NCI-H1694 (cell line): ENCODE data around the gene MIER2.
"Not testable (repeated sequence)": the region's sequence is repeated elsewhere in the genome, so short reads cannot be mapped to it uniquely, and the experiment has no call there.

Experiments
- DNase-seq: peaks from one replicate; lab custom pipeline; 2025; lab: John Stamatoyannopoulos, UW

MIER2 gene

DNA sequence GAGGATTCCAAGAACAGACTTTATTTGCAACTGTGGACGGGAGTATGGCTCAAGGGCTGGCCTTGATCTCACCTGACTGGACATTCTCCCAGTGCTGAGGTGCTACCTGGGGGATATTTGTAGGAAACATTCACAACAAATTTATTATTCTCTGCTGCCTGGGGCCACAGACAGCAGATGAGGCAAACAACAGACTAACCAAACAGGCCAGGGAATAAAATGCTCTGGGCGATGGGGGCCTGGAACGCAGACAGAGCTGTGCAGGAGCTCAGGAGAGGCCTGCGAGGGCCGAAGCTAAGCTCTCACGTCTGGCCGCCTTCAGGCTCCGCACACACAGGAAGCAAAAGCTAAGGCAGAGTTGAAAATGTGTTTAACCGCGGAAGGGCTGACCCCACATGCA is 61.2 kb downstream of the MIER2 start:
- no peak for DNase-seq

DNA sequence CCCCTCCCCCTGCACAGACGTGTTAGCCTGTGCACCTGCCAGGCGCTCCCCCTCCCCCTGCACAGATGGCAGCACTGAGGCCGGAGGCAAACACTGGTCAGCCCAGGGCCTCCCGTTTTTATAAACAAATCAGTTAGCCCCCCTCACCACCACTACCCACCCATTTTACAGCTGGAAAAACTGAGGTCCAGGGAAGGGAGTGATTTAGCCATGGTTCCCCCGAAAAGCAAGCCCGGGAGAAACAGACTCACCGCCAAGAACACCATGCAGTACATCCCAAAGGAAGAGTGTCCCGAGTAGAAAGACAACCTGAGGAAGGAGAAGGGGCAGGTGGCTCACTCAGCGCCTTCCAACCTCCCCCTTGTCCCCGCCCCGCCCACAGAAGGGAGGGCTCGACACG is 62.1 kb downstream of the MIER2 start:
- DNase-seq = no peak

DNA sequence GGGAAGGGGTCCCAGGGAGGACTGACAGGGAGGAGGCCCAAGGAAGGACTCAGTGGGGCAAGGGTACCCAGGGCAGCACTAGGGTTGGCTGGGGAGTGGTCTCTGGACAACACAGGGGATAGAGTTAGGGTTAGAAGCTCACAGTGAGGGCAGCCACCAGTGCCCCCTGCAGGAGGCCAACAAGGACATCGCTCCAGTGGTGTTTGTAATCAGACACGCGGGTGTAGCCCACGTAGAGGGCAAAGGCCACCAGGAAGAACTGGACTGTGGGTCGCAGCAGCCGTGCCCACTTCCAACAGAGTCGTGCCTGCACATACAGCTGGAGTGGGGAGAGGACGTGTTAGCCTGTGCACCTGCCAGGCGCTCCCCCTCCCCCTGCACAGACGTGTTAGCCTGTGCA is 62.6 kb downstream of the MIER2 start:
- DNase-seq = no peak

DNA sequence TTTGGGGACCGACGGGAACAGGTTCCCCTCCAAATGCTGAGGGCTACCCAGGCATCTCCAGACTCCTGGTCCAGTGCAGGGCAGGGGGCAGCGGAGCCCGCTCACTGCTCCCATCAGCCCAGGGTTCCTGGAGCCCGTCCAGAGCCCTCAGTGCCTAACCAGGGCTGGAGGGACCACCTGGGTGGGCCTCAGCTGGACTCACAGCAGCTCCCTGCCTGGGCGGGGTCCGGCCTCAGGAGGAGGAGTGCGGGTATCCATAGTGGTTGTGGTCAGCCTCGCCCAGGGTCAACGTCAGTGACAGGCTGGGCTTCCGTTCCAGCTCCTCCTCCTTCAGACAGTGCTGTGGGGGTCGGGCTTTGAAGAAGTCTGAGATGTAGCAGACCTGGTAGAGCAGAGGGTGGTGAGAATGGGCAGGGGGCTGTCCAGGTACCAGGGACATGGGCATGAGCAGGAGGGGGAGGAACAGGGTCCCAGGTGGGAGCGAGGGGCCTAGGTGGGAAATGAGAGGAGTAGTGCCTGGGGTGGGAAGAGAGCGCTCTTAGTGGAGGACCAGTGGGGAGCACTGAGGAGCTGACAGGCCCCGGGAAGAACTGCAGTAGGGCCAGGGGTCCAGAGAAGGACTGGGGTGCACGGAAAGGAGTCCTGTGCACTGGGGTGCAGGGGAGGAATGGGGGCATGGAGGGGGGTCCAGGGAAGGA is 63.3 kb downstream of the MIER2 start:
- no peak for DNase-seq

DNA sequence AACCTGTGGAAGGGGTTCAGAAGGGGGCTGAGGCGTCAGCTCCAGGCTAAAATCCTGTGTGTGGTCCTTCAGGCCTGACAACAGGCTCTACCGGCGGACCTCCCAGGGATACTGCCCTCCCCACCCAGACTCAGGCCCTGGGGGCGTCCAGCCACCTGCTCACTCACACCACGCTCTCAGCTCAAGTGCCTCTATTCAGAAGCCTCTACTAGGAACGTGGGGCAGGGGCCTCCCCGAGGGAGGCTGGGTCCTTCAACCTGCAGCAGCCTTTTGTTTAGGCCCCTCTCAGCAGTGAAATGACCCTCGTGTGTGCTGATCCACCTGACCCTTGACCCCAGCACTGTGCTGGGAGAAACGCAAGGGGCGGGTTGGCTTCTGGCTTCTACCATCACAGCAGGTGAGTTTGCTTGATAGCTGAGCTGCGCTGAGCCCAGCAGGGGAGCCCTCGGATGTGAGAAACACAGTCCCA is 64.0 kb downstream of the MIER2 start:
- no peak for DNase-seq

DNA sequence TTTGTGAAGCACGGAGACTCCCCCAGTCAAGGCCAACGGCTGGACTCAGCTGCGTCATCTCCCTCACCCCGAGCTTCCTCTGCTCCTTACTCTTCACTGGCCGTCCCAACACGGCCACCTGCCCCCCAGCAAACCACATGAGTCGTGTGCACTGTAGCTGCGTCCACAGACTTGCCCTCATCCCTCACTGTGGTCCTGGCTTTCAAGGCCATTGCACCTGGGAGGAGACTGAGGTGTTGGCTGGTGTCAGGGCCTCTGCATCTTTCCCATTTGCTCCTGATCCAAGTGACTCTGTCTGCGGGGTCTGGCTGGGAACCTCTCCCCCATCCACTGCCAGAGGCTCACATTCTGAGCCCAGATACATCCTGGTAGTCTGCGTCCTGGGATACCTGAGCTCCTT is 64.9 kb downstream of the MIER2 start:
- DNase-seq = no peak

DNA sequence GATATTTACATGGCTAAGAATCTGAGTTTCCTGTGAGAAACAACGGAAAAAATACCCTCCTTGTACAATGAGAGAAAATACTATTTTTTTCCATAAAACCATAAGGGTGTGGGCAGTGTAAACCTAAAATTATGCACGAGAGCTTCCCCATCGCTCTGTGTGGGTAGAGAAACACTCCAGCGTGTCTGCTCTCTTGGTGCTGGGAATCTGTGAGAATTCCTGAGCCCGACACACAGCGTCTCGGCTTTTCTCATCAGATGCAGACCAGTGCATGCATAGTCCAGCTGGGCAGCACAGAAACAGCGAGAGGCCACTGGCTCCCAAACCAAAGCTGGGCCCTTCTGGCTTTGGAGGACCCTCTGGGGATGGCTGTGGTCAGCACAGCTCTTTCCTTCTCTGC is 65.4 kb downstream of the MIER2 start:
- DNase-seq = no peak

DNA sequence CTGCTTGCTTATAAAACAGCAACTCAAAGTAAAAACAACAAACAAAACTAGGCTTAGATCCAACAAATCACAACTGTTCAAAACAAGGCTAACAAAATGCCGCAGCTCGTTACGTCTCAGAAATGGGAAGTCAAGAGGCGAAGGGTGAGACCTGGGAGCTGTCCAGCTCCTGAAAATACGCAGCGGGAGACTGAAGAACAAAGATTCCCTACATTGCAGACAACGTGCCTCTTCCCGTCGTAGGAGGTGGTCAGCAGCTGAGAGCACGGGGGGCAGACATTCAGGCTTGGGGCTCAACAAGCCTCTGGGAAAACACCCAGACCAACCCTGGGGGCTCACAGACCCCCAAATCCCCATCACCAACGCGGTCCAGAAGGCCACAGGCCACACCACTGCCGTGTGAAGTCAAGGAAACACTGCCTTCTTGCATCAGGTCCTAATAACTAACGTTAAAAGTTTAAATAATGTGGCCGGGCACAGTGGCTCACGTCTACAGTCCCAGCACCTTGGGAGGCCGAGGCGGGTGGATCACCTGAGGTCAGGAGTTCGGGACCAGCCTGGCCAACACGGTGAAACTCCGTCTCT is 66.9 kb downstream of the MIER2 start:
- DNase-seq = no peak

DNA sequence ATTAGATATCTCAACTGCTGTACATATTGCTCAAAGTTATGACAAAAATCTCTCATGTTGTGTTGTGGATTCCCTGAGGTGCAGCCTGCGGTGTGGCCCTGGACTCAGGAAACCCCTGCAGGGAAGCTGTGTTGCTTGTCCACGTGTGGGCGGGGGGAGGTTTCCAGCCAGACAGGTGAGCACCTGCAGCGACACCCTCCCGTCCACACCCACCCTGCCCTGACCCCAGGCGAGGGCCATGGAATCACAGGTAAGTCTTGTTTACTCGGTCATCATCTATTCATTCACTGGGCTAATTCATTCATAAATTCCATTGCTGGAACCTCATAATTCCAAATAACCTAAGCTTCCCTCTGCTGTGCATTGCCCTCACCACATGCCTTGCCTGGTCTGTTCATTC is 67.5 kb downstream of the MIER2 start:
- DNase-seq = no peak

DNA sequence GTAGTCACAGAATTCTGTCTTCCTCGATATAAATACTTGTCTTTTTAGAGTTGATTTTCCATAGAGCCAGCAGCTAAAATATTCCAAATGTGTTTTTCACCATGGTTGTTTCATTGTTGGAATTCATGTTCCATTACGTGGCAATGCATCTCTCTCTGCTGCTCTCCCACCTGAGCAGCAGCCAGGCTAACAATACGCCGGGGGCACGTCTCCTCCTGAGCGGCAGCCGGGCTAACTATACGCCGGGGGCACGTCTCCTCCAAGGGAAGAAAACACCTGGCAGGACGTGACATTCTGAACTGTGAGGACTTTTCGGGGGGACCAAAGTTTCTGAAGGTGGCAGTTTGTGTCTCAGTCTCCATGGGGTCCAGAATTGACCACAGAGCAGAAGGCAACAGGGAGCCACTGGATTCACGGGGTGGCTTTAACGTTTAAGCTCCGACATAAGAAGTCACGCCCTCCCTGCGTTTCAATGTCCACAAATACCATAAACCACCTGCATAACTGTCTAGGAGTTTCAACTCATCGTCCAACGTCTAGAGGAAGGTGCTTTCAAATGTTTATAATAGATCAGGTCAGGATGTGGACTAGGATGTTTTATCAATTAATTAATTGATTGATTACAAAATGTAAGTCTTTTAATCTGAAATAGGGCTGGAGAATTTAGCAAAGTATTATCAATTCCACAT is 68.5 kb downstream of the MIER2 start:
- no peak for DNase-seq

DNA sequence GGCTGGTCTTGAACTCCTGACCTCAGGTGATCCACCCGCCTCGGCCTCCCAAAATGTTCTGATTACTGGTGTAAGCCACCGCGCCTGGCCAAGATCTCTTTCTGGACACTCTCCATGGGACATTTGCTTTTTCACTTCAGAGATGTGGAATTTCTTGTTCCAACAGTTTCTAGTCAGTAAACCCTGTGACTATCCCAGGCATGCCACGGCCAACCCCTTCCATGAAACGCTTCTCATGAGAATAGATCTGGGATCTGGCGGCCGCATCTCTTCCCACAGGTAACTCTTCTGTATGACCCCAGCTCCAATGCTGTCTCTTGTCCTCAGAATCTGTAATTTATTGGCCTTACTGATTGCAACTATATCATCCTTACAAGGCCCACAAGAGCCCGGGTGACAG is 69.6 kb downstream of the MIER2 start:
- DNase-seq = no peak

DNA sequence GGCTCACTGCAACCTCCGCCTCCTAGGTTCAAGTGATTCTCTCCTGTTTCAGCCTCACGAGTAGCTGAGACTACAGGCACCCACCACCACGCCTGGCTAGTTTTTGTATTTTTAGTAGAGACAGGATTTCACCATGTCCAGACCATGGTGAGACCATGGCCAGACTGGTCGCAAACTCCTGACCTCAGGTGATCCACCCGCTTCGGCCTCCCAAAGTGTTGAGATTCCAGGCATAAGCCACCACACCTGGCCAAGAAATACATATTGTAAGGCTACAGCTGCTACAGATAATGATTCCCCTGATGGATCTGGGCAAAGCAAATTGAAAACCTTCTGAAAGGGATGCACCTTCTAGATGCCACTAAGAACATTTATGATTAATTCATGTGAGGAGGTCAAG is 71.2 kb downstream of the MIER2 start:
- no peak for DNase-seq

DNA sequence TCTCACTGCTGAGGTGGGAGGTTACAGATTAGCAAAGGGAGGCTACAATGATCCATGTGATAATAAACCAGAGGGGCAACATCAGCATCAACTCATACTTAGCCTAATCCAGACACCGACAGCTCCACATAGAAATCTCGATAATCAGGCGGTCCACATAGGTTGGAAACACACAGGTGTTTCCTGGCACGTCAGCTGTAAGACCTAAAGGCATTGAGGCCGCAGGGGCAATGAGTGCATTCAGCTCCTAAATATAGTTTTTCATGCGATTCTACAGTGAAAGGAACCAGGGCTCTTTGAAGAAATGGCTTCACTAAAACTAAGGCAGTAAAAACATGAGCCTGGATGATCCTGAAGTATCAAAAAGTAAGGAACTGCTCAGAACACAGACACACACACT is 72.7 kb downstream of the MIER2 start:
- DNase-seq = no peak

DNA sequence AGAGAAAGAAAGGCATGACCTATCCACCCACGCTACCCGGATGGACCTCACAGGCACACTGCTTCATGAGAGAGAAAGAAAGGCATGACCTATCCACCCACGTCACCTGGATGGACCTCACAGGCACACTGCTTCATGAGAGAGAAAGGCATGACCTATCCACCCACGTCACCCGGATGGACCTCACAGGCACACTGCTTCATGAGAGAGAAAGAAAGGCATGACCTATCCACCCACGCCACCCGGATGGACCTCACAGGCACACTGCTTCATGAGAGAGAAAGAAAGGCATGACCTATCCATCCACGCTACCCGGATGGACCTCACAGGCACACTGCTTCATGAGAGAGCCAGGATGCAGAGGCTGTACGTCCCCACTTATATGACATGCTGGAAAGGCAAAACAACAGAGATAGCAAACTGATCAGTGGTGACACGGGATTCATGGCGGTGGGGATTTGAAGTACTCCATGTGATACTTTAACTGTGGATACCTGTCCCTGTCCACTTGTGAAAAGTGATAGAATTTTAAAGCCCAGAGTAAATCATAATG is 73.8 kb downstream of the MIER2 start:
- DNase-seq = not testable (repeated sequence)

DNA sequence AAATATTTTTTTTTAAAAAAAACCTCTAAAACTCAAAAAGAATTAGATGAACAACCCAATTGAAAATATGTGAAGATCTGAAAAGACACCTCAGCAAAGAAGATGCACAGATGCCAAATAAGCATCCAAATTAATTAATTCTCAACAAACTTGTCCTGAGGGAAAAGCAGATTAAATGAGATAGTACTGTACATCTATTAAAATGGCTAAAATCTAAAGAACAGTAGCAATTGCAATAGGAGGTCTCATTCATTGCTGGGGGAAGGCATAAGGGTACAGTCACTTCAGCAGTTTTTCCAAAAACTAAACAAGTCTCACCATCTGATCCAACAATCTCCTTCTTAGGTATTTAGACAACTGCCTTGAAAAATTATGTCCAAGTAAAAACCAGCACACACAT is 75.4 kb downstream of the MIER2 start:
- no peak for DNase-seq

DNA sequence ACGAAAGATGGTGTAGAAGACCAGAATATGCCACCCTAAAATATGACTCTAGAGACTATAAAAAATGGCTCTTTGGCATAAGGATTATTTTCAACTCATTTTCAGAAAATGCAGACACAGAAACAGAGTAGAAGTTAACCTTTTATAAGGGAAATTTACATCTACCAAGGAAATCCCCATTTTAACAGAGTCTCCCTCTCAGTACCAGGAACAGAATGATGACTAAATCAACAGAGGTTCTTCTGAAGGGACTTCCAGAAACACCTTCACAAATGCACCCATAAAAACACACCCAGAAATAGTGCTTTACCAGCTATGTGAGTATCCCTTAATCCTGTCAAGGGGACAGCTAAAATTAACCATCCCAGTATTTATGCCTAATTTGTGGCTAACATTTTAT is 82.5 kb downstream of the MIER2 start:
- no peak for DNase-seq

DNA sequence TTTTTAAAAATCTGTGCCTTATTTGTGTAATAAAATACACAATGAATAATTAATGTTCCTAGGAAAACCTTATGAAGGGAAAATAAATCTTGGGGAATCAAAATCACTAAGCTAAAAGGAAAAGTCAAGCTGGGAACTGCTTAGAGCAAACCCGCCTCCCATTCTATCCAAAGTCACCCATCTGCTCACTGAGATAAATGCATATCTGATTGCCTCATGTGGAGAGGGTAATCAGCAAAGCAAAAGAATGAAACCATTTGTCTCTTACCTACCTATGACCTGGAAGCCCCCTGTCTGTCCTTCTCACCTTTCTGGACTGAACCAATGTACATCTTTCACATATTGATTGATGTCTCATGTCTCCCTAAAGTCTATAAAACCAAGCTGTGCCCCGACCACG is 87.8 kb downstream of the MIER2 start:
- not testable (repeated sequence) for DNase-seq
